Thymus (tissue), 11 donors: Measurements from ENCODE around the gene CACNA2D3. TPM values are rescaled to one million over a fixed set of nuclear protein-coding genes. Genes with fewer than 3 reads are reported as not detected.
"Not testable (repeated sequence)": the region's sequence is repeated elsewhere in the genome, so short reads cannot be mapped to it uniquely, and the experiment has no call there.

Experiments
- DNase-seq, 9 donors: peaks; one replicate each; pipeline ENCODE4 v3.0.0-alpha.2; 2013; ENCODE audit warnings: low spot score in 9 of 9, low read depth in 6 of 9, missing footprints in 1 of 9
- H3K27ac ChIP-seq, 2 donors: one replicate each; pipeline ENCODE4 v1.5.1; 2013; ENCODE audit warnings: control low read depth in 1 of 2, low read depth in 1 of 2, low read length in 1 of 2, mild to moderate bottlenecking in 1 of 2, moderate library complexity in 1 of 2
- H3K27me3 ChIP-seq, 2 donors: one replicate each; pipeline ENCODE4 v1.5.1; 2013; ENCODE audit warnings: low read length in 1 of 2; ENCODE audit not compliant: control insufficient read depth in 2 of 2, insufficient read depth in 1 of 2
- H3K36me3 ChIP-seq, 2 donors: one replicate each; pipeline ENCODE4 v1.5.1; 2013; ENCODE audit warnings: low read length in 1 of 2, mild to moderate bottlenecking in 1 of 2, moderate library complexity in 1 of 2; ENCODE audit not compliant: control insufficient read depth in 2 of 2, insufficient read depth in 2 of 2
- H3K4me1 ChIP-seq, 2 donors: one replicate each; pipeline ENCODE4 v1.5.1; 2013; ENCODE audit warnings: low read length in 2 of 2; ENCODE audit not compliant: control insufficient read depth in 2 of 2, insufficient read depth in 2 of 2
- H3K4me3 ChIP-seq, 2 donors: one replicate each; pipeline ENCODE4 v1.5.1; 2013; ENCODE audit warnings: low read length in 2 of 2, control low read depth in 1 of 2, mild to moderate bottlenecking in 1 of 2
- H3K9me3 ChIP-seq, 2 donors: one replicate each; pipeline ENCODE4 v1.5.1; 2013; ENCODE audit warnings: low read length in 1 of 2, mild to moderate bottlenecking in 1 of 2; ENCODE audit not compliant: control insufficient read depth in 2 of 2, insufficient read depth in 1 of 2
- WGBS: extraction: QIAGEN DNeasy Blood & Tissue Kit; methylation state at CpG from one replicate; pipeline ENCODE4 v1.1.7; 2013; 5-methylcytosine and 5-hydroxymethylcytosine counted together
- polyA plus RNA-seq: library from polyadenylated mRNA; stranded (reverse); fragments of 200-250 nt; gene quantifications from one replicate; pipeline ENCODE4 v1.2.3, GENCODE V29; 2013
- total RNA-seq: library from RNA; stranded (reverse); fragments of 120-200 nt; gene quantifications from one replicate; pipeline ENCODE4 v1.2.4, GENCODE V29; 2013
- donor health status: healthy.

CACNA2D3 gene
- total and polyA plus RNA-seq, 2 donors = 1.8 to 2.1 TPM

GRCh38 chr3:54631001-54631400 is 508.6 kb downstream of the CACNA2D3 start:
- H3K36me3 ChIP-seq, H3K9me3 ChIP-seq, H3K4me3 ChIP-seq, DNase-seq, H3K27me3 ChIP-seq, H3K27ac ChIP-seq, H3K4me1 ChIP-seq: not testable (repeated sequence)
- WGBS = 95% methylated on average over 6 of the region's 6 CpGs

DNA sequence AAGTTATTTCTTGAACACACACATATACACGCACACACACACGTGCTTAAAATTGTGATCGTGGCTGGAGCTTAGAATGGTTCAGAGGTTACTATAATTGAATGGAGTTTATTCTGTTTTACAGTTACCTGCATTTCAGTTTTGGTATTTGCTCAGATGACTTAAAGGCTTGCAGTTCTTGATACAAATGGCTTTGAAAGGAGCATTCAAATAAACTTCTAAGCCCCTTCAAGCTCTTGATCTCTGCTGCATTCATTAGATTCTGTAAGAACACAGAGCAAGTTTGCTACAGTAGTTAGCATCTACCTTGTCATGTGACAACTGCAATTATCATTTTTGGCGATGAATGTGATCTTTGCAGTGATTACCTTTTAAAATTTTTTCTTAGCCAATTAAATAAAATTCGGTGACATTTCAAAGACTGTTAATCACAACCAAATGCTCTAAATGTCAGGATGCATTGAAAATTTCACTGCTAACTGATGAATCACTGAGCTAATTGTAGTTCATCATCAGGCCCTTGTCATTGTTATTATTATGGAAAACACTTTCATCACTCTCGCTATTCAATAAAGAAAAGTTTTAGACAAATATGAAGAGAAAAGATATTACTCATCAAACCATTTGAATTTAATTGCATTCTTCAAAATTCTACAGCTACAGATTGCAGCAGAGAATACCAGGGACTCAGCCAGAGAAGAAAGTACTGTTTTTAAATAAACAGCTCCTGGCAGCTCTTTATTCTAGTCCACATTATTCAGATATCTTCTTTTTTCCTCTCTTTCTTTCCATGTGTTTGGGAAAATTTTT is 509.4 kb downstream of the CACNA2D3 start:
- H3K36me3 ChIP-seq = no peaks in the 10 kb centered on the region
- DNase-seq = no peak
- no peaks in the 10 kb centered on the region for H3K9me3 ChIP-seq
- H3K4me1 ChIP-seq = no peaks in the 10 kb centered on the region
- no peaks in the 10 kb centered on the region for H3K27me3 ChIP-seq
- H3K4me3 ChIP-seq = no peak overlapping the region
- WGBS = 97% methylated on average over 6 of the region's 6 CpGs
- H3K27ac ChIP-seq = no peak overlapping the region

DNA sequence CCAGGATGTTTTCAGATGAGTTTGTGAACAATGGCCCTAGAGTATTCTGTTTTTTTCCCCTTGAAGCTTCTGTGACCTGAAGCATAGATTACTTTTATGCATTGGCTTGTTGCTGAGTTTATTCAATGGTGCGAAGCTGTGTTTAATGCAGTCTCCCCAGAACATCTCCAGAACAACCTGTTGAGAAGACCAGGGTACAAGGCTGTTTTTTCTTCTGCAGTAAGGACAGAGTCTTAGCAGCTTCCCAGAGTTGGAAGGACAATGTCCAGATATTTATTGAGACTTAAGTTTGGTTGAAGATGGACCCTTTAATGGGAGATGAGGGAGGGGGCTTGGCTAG is 509.9 kb downstream of the CACNA2D3 start:
- H3K4me3 ChIP-seq = no peak overlapping the region
- no peaks in the 10 kb centered on the region for H3K27me3 ChIP-seq
- DNase-seq = no peak
- H3K36me3 ChIP-seq = no peaks in the 10 kb centered on the region
- H3K9me3 ChIP-seq = no peaks in the 10 kb centered on the region
- no peak overlapping the region for H3K27ac ChIP-seq
- 97% methylated on average over 1 of the region's 1 CpG for WGBS
- no peaks in the 10 kb centered on the region for H3K4me1 ChIP-seq

DNA sequence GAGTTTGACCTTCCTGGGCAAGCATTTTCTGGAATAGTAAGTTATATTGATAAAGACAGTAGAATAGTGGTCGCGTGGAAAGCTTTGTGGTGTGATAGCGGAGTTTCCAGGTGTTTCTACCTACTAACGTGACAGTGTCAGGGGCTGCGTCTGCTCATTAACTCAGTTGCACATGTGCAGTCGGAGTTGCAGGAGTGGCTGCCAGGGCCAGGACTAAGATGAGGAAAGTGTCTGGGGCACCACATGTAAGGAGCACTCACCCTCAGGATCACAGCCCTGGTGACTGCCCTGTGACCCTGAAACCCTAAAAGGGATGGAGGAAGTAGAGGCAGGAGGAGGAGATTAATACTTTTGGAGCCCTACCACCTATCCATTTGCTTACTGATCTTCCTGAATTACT is 510.5 kb downstream of the CACNA2D3 start:
- 97% methylated on average over 6 of the region's 6 CpGs for WGBS
- no peak overlapping the region for H3K27ac ChIP-seq
- no peaks in the 10 kb centered on the region for H3K36me3 ChIP-seq
- H3K4me1 ChIP-seq = no peaks in the 10 kb centered on the region
- peaks cover 0 to 2% of the 10 kb centered on the region in 2 donors for H3K27me3 ChIP-seq
- no peak overlapping the region for H3K4me3 ChIP-seq
- H3K9me3 ChIP-seq = no peaks in the 10 kb centered on the region
- no peak for DNase-seq

- Histone ChIP-seq H3K9me3 (no peaks in the 10 kb centered on the region), H3K27ac (no peak overlapping the region), H3K4me1 (no peaks in the 10 kb centered on the region), H3K27me3 (peaks cover 0 to 2% of the 10 kb centered on the region in 2 donors), H3K4me3 (no peak overlapping the region), H3K36me3 (no peaks in the 10 kb centered on the region)
- no peak for DNase-seq
- WGBS = 89% methylated on average over 10 of the region's 10 CpGs
Measured at GRCh38 chr3:54633444-54634121, 511.2 kb downstream of the CACNA2D3 start.

DNA sequence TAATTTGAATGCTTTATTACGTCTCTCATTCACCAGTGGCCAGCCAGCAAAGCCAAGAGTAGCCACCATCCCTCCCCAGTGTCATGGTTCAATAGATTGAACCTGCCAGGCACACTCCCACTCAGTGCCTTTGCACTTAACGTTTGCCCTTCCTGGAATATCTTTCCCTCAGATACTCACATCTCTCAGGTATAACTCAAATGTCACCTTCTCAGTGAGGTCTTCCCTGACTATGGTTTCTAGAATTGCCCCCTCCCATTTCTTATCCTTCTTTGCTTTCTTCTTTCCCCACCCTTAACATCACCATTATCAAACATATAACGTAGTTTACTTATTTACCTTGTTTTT is 511.7 kb downstream of the CACNA2D3 start:
- no peaks in the 10 kb centered on the region for H3K4me1 ChIP-seq
- no peak for DNase-seq
- 81% methylated on average over 3 of the region's 3 CpGs for WGBS
- no peak overlapping the region for H3K27ac ChIP-seq
- H3K9me3 ChIP-seq = no peaks in the 10 kb centered on the region
- H3K27me3 ChIP-seq = peaks cover 0 to 2% of the 10 kb centered on the region in 2 donors
- no peaks in the 10 kb centered on the region for H3K36me3 ChIP-seq
- no peak overlapping the region for H3K4me3 ChIP-seq

DNA sequence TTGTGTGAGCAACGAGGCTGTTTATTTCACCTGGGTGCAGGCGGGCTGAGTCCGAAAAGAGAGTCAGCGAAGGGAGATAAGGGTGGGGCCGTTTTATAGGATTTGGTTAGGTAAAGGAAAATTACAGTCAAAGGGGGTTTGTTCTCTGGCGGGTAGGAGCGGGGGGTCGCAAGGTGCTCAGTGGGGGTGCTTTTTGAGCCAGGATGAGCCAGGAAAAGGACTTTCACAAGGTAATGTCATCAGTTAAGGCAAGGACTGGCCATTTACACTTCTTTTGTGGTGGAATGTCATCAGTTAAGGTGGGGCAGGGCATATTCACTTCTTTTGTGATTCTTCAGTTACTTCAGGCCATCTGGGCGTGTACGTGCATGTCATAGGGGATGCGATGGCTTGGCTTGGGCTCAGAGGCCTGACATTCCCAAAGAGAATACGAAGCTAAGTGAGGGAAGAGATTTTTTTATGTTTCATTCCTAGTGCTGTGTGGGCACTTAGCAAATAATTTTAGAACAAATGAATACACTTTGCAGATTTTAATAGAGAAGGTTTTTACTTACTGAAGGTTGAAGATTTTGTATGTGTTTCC is 517.5 kb downstream of the CACNA2D3 start:
- peak overlapping the region in 1 of 2 donors; percentile 37 for H3K27ac ChIP-seq
- H3K4me3 ChIP-seq, H3K9me3 ChIP-seq, DNase-seq, H3K36me3 ChIP-seq, H3K4me1 ChIP-seq, H3K27me3 ChIP-seq: not testable (repeated sequence)
- 23% methylated on average over 12 of the region's 12 CpGs for WGBS

GRCh38 chr3:54641226-54642014 is 519.1 kb downstream of the CACNA2D3 start:
- Histone ChIP-seq H3K27me3 (peaks cover 0 to 4% of the 10 kb centered on the region in 2 donors), H3K9me3 (no peaks in the 10 kb centered on the region), H3K4me1 (no peaks in the 10 kb centered on the region), H3K27ac (peak overlapping the region in 1 of 2 donors; percentile 26), H3K4me3 (no peak overlapping the region), H3K36me3 (no peaks in the 10 kb centered on the region)
- 56% methylated on average over 2 of the region's 2 CpGs for WGBS
- no peak for DNase-seq

GRCh38 chr3:54642147-54642546 is 519.8 kb downstream of the CACNA2D3 start:
- Histone ChIP-seq H3K36me3 (no peaks in the 10 kb centered on the region), H3K4me1 (no peaks in the 10 kb centered on the region), H3K27me3 (peaks cover 0 to 4% of the 10 kb centered on the region in 2 donors), H3K9me3 (peaks cover 0 to 1% of the 10 kb centered on the region in 2 donors), H3K27ac (no peak overlapping the region), H3K4me3 (no peak overlapping the region)
- 89% methylated on average over 6 of the region's 6 CpGs for WGBS
- DNase-seq = no peak
